Epithelial cell of proximal tubule (primary cell): ENCODE data around the gene TAB2. TPM values are rescaled to one million over a fixed set of nuclear protein-coding genes. Genes with fewer than 3 reads are reported as not detected.

Source experiments
- DNase-seq: peaks from one replicate; pipeline ENCODE4 v3.0.0-alpha.2; 2011; ENCODE audit warnings: low read depth
- H3K4me3 ChIP-seq: 2 replicates; pipeline ENCODE4 v1.5.1; 2011; ENCODE audit warnings: low read depth, mild to moderate bottlenecking, low read length
- total RNA-seq: library from RNA; depleted of rRNA; stranded (reverse); fragments of >200 nt; gene quantifications from 2 replicates; pipeline ENCODE4 v1.2.3, GENCODE V29; 2015
- TF ChIP-seq, protein P1 (sequence below): conservative IDR thresholded peaks from 2 replicates; pipeline ENCODE4 v1.5.1; 2012; ENCODE audit warnings: low read depth, mild to moderate bottlenecking, low read length

TAB2 gene
- total RNA-seq, 1 donor from 2014 or later, result 18.7 TPM

GRCh38 chr6:149435919-149436586, 118.5 kb downstream of the TAB2 start:
- TF ChIP-seq, protein P1, sequence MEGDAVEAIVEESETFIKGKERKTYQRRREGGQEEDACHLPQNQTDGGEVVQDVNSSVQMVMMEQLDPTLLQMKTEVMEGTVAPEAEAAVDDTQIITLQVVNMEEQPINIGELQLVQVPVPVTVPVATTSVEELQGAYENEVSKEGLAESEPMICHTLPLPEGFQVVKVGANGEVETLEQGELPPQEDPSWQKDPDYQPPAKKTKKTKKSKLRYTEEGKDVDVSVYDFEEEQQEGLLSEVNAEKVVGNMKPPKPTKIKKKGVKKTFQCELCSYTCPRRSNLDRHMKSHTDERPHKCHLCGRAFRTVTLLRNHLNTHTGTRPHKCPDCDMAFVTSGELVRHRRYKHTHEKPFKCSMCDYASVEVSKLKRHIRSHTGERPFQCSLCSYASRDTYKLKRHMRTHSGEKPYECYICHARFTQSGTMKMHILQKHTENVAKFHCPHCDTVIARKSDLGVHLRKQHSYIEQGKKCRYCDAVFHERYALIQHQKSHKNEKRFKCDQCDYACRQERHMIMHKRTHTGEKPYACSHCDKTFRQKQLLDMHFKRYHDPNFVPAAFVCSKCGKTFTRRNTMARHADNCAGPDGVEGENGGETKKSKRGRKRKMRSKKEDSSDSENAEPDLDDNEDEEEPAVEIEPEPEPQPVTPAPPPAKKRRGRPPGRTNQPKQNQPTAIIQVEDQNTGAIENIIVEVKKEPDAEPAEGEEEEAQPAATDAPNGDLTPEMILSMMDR, result no peak
- H3K4me3 ChIP-seq, result no peak overlapping the region
- DNase-seq, result no peak

- DNase-seq, result no peak
- TF ChIP-seq, protein P1, result no peak
- H3K4me3 ChIP-seq, result no peak overlapping the region
These were observed 119.1 kb downstream of the TAB2 start for GRCh38 chr6:149436647-149437046.

DNA sequence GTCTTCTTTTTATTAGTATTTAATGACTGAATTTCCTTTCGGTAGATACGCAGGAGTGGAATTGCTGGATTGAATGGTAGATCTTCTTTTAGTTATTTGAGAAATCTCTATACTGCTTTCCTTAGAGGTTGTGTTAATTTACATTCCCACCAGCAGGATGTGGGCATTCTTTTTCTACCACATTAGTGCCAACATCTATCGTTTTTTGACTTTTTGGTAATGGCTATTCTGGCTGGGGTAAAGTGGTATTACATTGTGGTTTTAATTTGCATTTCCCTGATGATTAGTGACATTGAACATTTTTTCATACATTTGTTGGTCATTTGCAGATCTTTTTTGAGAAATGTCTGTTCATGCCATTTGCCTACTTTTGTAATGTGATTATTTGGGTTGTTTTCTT, 119.7 kb downstream of the TAB2 start:
- TF ChIP-seq, protein P1, result no peak
- H3K4me3 ChIP-seq, result no peak overlapping the region
- DNase-seq, result no peak

DNA sequence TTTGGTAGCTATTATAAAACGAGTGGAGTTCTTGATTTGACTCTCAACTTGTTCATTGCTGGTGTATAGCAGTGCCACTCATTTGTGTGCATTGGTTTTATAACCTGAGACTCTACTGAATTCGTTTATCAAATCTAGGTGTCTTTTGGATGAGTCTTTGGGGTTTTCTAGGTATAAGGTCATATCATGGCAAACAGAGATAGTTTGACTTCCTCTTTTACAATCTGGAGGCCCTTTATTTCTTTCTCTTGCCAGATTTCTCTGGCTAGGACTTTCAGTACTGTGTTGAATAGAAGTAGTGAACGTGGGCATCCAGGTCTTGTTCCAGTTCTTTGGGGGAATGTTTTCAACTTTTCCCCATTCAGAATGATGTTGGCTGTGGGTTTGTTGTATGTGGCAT, 121.3 kb downstream of the TAB2 start:
- no peak for DNase-seq
- H3K4me3 ChIP-seq, result no peak overlapping the region
- TF ChIP-seq, protein P1, result no peak

DNA sequence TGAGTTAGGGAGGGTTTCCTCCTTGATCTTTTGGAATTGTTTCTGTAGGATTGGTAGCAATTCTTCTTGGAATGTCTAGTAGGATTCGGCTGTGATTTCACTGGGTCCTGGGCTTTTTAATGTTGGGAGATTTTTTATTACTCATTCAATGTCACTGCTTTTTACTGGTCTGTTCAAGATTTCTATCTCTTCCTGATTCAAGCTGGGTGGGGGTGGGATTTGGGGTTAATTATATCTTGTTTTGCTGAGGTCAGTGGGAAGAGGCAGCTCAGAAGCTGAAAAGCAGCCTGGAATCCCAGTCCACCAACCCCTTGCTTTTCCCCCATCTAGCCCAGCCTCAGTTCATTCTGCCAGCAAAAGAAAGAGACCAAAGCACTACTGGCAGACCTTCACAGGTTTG, 122.1 kb downstream of the TAB2 start:
- no peak for DNase-seq
- no peak overlapping the region for H3K4me3 ChIP-seq
- TF ChIP-seq, protein P1, result no peak

- H3K4me3 ChIP-seq, result no peak overlapping the region
- TF ChIP-seq, protein P1, result no peak
- no peak for DNase-seq
These were observed 123.5 kb downstream of the TAB2 start for GRCh38 chr6:149440735-149441671.

- no peak overlapping the region for H3K4me3 ChIP-seq
- TF ChIP-seq, protein P1, result no peak
- DNase-seq, result no peak
These were observed 124.2 kb downstream of the TAB2 start for GRCh38 chr6:149441740-149442139.
